GM12875 (cell line): ENCODE results near the gene SERPINA5.

ENCODE experiments used
- H3K4me3 ChIP-seq: one replicate; pipeline ENCODE4 v1.5.1; 2011; ENCODE audit warnings: low read depth, low read length, control low read depth
- CTCF ChIP-seq: IDR thresholded peaks from 2 replicates; pipeline ENCODE4 v1.5.1; 2011; ENCODE audit warnings: low read depth, mild to moderate bottlenecking, control low read depth, inconsistent platforms, low read length, moderate library complexity, borderline replicate concordance; ENCODE audit not compliant: insufficient read depth

Gene SERPINA5

GRCh38 chr14:94570440-94570839, 10.8 kb upstream of the SERPINA5 start:
- H3K4me3 ChIP-seq = no peak overlapping the region
- no peak for TF ChIP-seq CTCF

GRCh38 chr14:94571395-94571794, 9.8 kb upstream of the SERPINA5 start:
- no peak for TF ChIP-seq CTCF
- no peak overlapping the region for H3K4me3 ChIP-seq

- no peak overlapping the region for H3K4me3 ChIP-seq
- TF ChIP-seq CTCF = no peak
Measured at GRCh38 chr14:94571950-94572349, 9.3 kb upstream of the SERPINA5 start.

GRCh38 chr14:94572637-94573303, 8.5 kb upstream of the SERPINA5 start:
- H3K4me3 ChIP-seq = no peak overlapping the region
- TF ChIP-seq CTCF = no peak

GRCh38 chr14:94573475-94574277, 7.5 kb upstream of the SERPINA5 start:
- TF ChIP-seq CTCF = no peak
- H3K4me3 ChIP-seq = no peak overlapping the region

- H3K4me3 ChIP-seq = no peak overlapping the region
- TF ChIP-seq CTCF = no peak
Measured at GRCh38 chr14:94574336-94574735, 6.9 kb upstream of the SERPINA5 start.
